GM12878 (cell line): ENCODE data around the gene MAPK8. TPM values are rescaled to one million over a fixed set of nuclear protein-coding genes. Genes with fewer than 3 reads are reported as not detected.

Experiments used
- ATAC-seq: fragments of 200-7000 bp; cut with Tn5 transposase; 3 replicates; pipeline ENCODE4 v1.9.1; 2020; ENCODE audit warnings: mild to moderate bottlenecking, moderate library complexity
- BruUV-seq: library from RNA; stranded (reverse); fragments of 400-500 nt; replicated peaks from 2 replicates; lab custom pipeline; 2021; lab: Mats Ljungman, UMichigan
- CTCF ChIA-PET: fragments of 300-600 bp; sonication (Branson Sonifier 250); formaldehyde crosslinking; extraction: SDS; loops from one replicate; lab custom pipeline; 2021; ENCODE audit warnings: inconsistent platforms; lab: Yijun Ruan, JAX
- POLR2A ChIA-PET: fragments of 350-600 bp; formaldehyde crosslinking; extraction: SDS; loops from one replicate; lab custom pipeline; 2021; ENCODE audit warnings: inconsistent platforms; lab: Charles Lee
- RAD21 ChIA-PET: fragments of 300-600 bp; sonication (Branson Sonifier 250); formaldehyde crosslinking; loops from one replicate; lab custom pipeline; 2023; ENCODE audit warnings: antibody characterized with exemption; ENCODE audit not compliant: unreplicated experiment; lab: Charles Lee
- SMC1A ChIA-PET: fragments of 300-600 bp; sonication (Branson Sonifier 250); formaldehyde crosslinking; loops from one replicate; lab custom pipeline; 2023; ENCODE audit not compliant: unreplicated experiment, uncharacterized antibody; lab: Charles Lee
- DNase-seq: peaks from one replicate; pipeline ENCODE4 v3.0.0-alpha.2; 2011; ENCODE audit warnings: low read depth, low spot score
- FAIRE-seq: peaks from 3 replicates; lab custom pipeline; 2011; peaks lifted over from hg19 to GRCh38; lab: Jason Lieb, UNC
- H2AFZ ChIP-seq: 2 replicates; pipeline ENCODE4 v1.6.0; 2011; ENCODE audit warnings: low read depth, low read length, control low read depth; ENCODE audit not compliant: control insufficient read depth
- H3K27ac ChIP-seq: 2 replicates; pipeline ENCODE4 v1.5.1; 2011; ENCODE audit warnings: control low read depth; ENCODE audit not compliant: control insufficient read depth, insufficient read depth
- H3K27me3 ChIP-seq, 2 experiments: replicated peaks in 1 of 2; 2 replicates each; pipeline versions ENCODE4 v1.6.0 to v1.6.1; 2011; ENCODE audit warnings: low read length in 1 of 2; ENCODE audit not compliant: control insufficient read depth in 2 of 2, insufficient read depth in 2 of 2
- H3K36me3 ChIP-seq, 2 experiments: 2 replicates each; pipeline ENCODE4 v1.5.1; 2011; ENCODE audit warnings: low read length in 1 of 2; ENCODE audit not compliant: control insufficient read depth in 2 of 2, insufficient read depth in 2 of 2
- H3K4me1 ChIP-seq: 2 replicates; pipeline ENCODE4 v1.6.1; 2011; ENCODE audit warnings: mild to moderate bottlenecking, low read length, moderate library complexity, mixed read lengths; ENCODE audit not compliant: control insufficient read depth, insufficient read depth
- H3K4me2 ChIP-seq: 2 replicates; pipeline ENCODE4 v1.6.0; 2011; ENCODE audit warnings: control low read depth; ENCODE audit not compliant: control insufficient read depth, insufficient read depth
- H3K4me3 ChIP-seq: fragments of 200-600 bp; sonication (generic); 2 replicates; pipeline ENCODE4 v1.5.1; 2016
- H3K79me2 ChIP-seq: 2 replicates; pipeline ENCODE4 v1.6.0; 2011; ENCODE audit warnings: low read length; ENCODE audit not compliant: control insufficient read depth, insufficient read depth
- H3K9ac ChIP-seq: 2 replicates; pipeline ENCODE4 v1.8.0; 2011; ENCODE audit warnings: low read length, control low read depth, mixed read lengths; ENCODE audit not compliant: control insufficient read depth, insufficient read depth
- H3K9me3 ChIP-seq: replicated peaks from 3 replicates; pipeline ENCODE4 v1.5.1; 2011; ENCODE audit warnings: mild to moderate bottlenecking, low read length; ENCODE audit not compliant: control insufficient read depth, insufficient read depth
- H4K20me1 ChIP-seq: 2 replicates; pipeline ENCODE4 v1.6.0; 2011; ENCODE audit not compliant: control insufficient read depth, insufficient read depth
- ATF2 ChIP-seq: IDR thresholded peaks from 2 replicates; pipeline ENCODE4 v1.6.1; 2012; ENCODE audit warnings: low read length, inconsistent platforms
- BACH1 ChIP-seq: fragments of 450-650 bp; IDR thresholded peaks from 2 replicates; pipeline ENCODE4 v1.6.1; 2017; ENCODE audit warnings: mild to moderate bottlenecking, borderline replicate concordance
- HDAC6 ChIP-seq: fragments of 200-600 bp; sonication (generic); IDR thresholded peaks from one replicate; pipeline ENCODE4 v1.8.0; 2017; ENCODE audit warnings: antibody characterized with exemption; ENCODE audit not compliant: unreplicated experiment
- HSF1 ChIP-seq: fragments of 150-350 bp; IDR thresholded peaks from 2 replicates; pipeline ENCODE4 v1.6.1; 2014; ENCODE audit warnings: mild to moderate bottlenecking, low read depth, low read length
- IRF4 ChIP-seq: IDR thresholded peaks from 2 replicates; pipeline ENCODE4 v1.6.1; 2011; ENCODE audit warnings: low read depth, low read length
- NFYA ChIP-seq: IDR thresholded peaks from 2 replicates; pipeline ENCODE4 v1.6.1; 2011; ENCODE audit warnings: low read depth, mild to moderate bottlenecking, low read length, improper control_type of control experiment, borderline replicate concordance
- NRF1 ChIP-seq: conservative IDR thresholded peaks from 2 replicates; pipeline ENCODE4 v1.6.1; 2011; ENCODE audit warnings: mild to moderate bottlenecking, low read depth, low read length, improper control_type of control experiment
- PRDM15 ChIP-seq: fragments of 450-650 bp; formaldehyde crosslinking; IDR thresholded peaks from 2 replicates; pipeline ENCODE4 v1.4.0; 2020; ENCODE audit warnings: mild to moderate bottlenecking, moderate library complexity
- RCOR1 ChIP-seq: conservative IDR thresholded peaks from 2 replicates; pipeline ENCODE4 v1.6.1; 2012; ENCODE audit warnings: low read depth, low read length, improper control_type of control experiment
- SREBF1 ChIP-seq: IDR thresholded peaks from 2 replicates; pipeline ENCODE4 v1.6.1; 2012; ENCODE audit warnings: mild to moderate bottlenecking, low read length
- STAT1 ChIP-seq: fragments of 450-650 bp; conservative IDR thresholded peaks from 2 replicates; pipeline ENCODE4 v1.6.1; 2014; ENCODE audit warnings: antibody characterized with exemption, mild to moderate bottlenecking
- SUPT20H ChIP-seq: IDR thresholded peaks from 2 replicates; pipeline ENCODE4 v1.6.1; 2011; ENCODE audit warnings: low read depth, mild to moderate bottlenecking, low read length, moderate library complexity, borderline replicate concordance; ENCODE audit not compliant: control insufficient read depth
- TCF12 ChIP-seq: IDR thresholded peaks from 2 replicates; pipeline ENCODE4 v1.6.1; 2011; ENCODE audit warnings: low read depth, mild to moderate bottlenecking, low read length
- ZNF592 ChIP-seq: fragments of 450-650 bp; IDR thresholded peaks from 2 replicates; pipeline ENCODE4 v1.6.1; 2017; ENCODE audit warnings: mild to moderate bottlenecking, moderate library complexity
- ZZZ3 ChIP-seq: IDR thresholded peaks from 2 replicates; pipeline ENCODE4 v1.6.1; 2011; ENCODE audit warnings: low read depth; ENCODE audit not compliant: control insufficient read depth, insufficient read length
- WGBS: methylation state at CpG from one replicate; pipeline ENCODE4 v1.1.6; 2016; ENCODE audit warnings: low lambda C conversion rate; ENCODE audit not compliant: insufficient replicate concordance, insufficient coverage; ENCODE audit errors: missing lambda C conversion rate; 5-methylcytosine and 5-hydroxymethylcytosine counted together
- in situ Hi-C: fragments of 300-500 bp; cut with MboI; formaldehyde crosslinking; loops from 9 replicates; pipeline ENCODE4 v1.14.3; 2018; ENCODE audit warnings: mixed read lengths
- intact Hi-C: fragments of 100-400 bp; cut with micrococcal nuclease; formaldehyde crosslinking; loops from one replicate; pipeline ENCODE4 v1.14.2; 2022; ENCODE audit not compliant: unreplicated experiment
- polyA plus RNA-seq, 11 experiments: library from polyadenylated mRNA; depleted of rRNA in 4 of 11; unstranded in 6 of 11; stranded (reverse) in 5 of 11; fragments of >200 nt; fragmentation: Nextera tagmentation in 4 of 11; fragmentation: Illumina TruSeq in 1 of 11; extraction: Ambion mirVana in 4 of 11; extraction: Trizol in 1 of 11; gene quantifications; 1 replicate in 1 of 11; 2 replicates in 10 of 11; pipeline versions ENCODE4 v1.2.1 to v1.2.3, GENCODE V29; 2011 to 2016; ENCODE audit warnings: inconsistent platforms in 2 of 11, missing spikeins in 2 of 11, low read depth in 1 of 11
- total RNA-seq, 4 experiments: library from RNA; depleted of rRNA in 3 of 4; stranded (reverse); fragments of >200 nt in 3 of 4; fragmentation: Illumina TruSeq in 1 of 4; extraction: Trizol in 1 of 4; gene quantifications; 2 replicates each; pipeline versions ENCODE4 v1.2.1 to v1.2.3, GENCODE V29; 2013 to 2021

Gene MAPK8
- total and polyA plus RNA-seq, 10 of the 15 experiments (the other 5 are each of a cell fraction or from before 2014, with no cell fraction given), result 3.9 to 102 (median 40.0) TPM

- no peak for ATAC-seq
- ChIA-PET CTCF (no interaction called here), SMC1A (no interaction called here), RAD21 (no interaction called here), POLR2A (no interaction called here)
- DNase-seq, result no peak
- H3K79me2 ChIP-seq, result no peaks in the 10 kb centered on the region
- H3K27ac ChIP-seq, result no peak overlapping the region
- intact Hi-C loops (loop anchor here (5.0 kb wide), 1 partner anchor 62 kb away; no protein-coding TSS in a partner anchor), in situ Hi-C loops (no loop called here)
- no peaks in the 10 kb centered on the region for H3K9me3 ChIP-seq
- no peak overlapping the region for H3K4me2 ChIP-seq
- H3K4me3 ChIP-seq, result no peak overlapping the region
- no peaks in the 10 kb centered on the region for H3K27me3 ChIP-seq
- 99% methylated on average over 3 of the region's 3 CpGs for WGBS
- H3K9ac ChIP-seq, result no peak overlapping the region
- no peaks in the 10 kb centered on the region for H4K20me1 ChIP-seq
- no TSS peak for BruUV-seq
- H2AFZ ChIP-seq, result no peak overlapping the region
- no peaks in the 10 kb centered on the region; a peak in 1 of 4 replicates for H3K36me3 ChIP-seq
- H3K4me1 ChIP-seq, result no peaks in the 10 kb centered on the region
- FAIRE-seq, result no peak
- no peak for TF ChIP-seq IRF4
- TF ChIP-seq STAT1, result no peak
- TF ChIP-seq HDAC6, result no peak
- no peak for TF ChIP-seq PRDM15 (CRISPR knock-in tag)
- no peak for TF ChIP-seq RCOR1
- no peak for TF ChIP-seq BACH1
- TF ChIP-seq NRF1, result no peak
- no peak for TF ChIP-seq SREBF1
- no peak for TF ChIP-seq TCF12
- no peak for TF ChIP-seq NFYA
- no peak for TF ChIP-seq HSF1
- no peak for TF ChIP-seq ZNF592
- TF ChIP-seq SUPT20H, result no peak
- no peak for TF ChIP-seq ZZZ3
- TF ChIP-seq ATF2, result no peak
These were observed 122.4 kb downstream of the MAPK8 start for GRCh38 chr10:48428896-48429295.
